HL-60/S4 treated with retinoic acid at 250 ng/mL for 4 days and 3 days (cell line): ENCODE measurements around the gene EHMT2.
"Not testable (repeated sequence)": the region's sequence is repeated elsewhere in the genome, so short reads cannot be mapped to it uniquely, and the experiment has no call there.

Source experiments
- in situ Hi-C: fragments of 300-500 bp; cut with MboI; formaldehyde crosslinking; loops from 2 replicates; pipeline ENCODE4 v1.7.0; 2022; ENCODE audit warnings: low sequenced_read_pairs

The EHMT2 gene

GRCh38 chr6:31897612-31898382, at the start of gene EHMT2:
EHMT2 (minus strand) TSS chr6:31897698; CDS start chr6:31897677, 21 bp downstream.
- in situ Hi-C loops, result no loop called here

- in situ Hi-C loops, result no loop called here
Measured at GRCh38 chr6:31947070-31947675, 49.7 kb upstream of the EHMT2 start.

GRCh38 chr6:31946370-31946885, 48.9 kb upstream of the EHMT2 start:
- in situ Hi-C loops, result no loop called here

- in situ Hi-C loops, result no loop called here
Measured at GRCh38 chr6:31945507-31946369, 48.2 kb upstream of the EHMT2 start, which contains the start of gene CFB. CFB (plus strand) TSS chr6:31946095; CDS start chr6:31946222, 127 bp downstream.

GRCh38 chr6:31945154-31945506, 47.6 kb upstream of the EHMT2 start:
- in situ Hi-C loops, result no loop called here

GRCh38 chr6:31943742-31944141, 46.2 kb upstream of the EHMT2 start:
- in situ Hi-C loops, result no loop called here

- in situ Hi-C loops, result no loop called here
Measured at GRCh38 chr6:31940256-31940664, 42.8 kb upstream of the EHMT2 start.

- in situ Hi-C loops, result no loop called here
Measured at GRCh38 chr6:31935823-31936222, 38.3 kb upstream of the EHMT2 start.

GRCh38 chr6:31935021-31935420, 37.5 kb upstream of the EHMT2 start:
- in situ Hi-C loops, result no loop called here

GRCh38 chr6:31933537-31933936, 36.0 kb upstream of the EHMT2 start:
- in situ Hi-C loops, result no loop called here

- in situ Hi-C loops, result not testable (repeated sequence)
Measured at GRCh38 chr6:31932137-31932536, 34.6 kb upstream of the EHMT2 start.

- in situ Hi-C loops, result no loop called here
Measured at GRCh38 chr6:31930962-31931361, 33.5 kb upstream of the EHMT2 start.

GRCh38 chr6:31928672-31928939, 31.1 kb upstream of the EHMT2 start:
- in situ Hi-C loops, result no loop called here

- in situ Hi-C loops, result no loop called here
Measured at GRCh38 chr6:31927863-31928671, 30.6 kb upstream of the EHMT2 start.

- in situ Hi-C loops, result no loop called here
Measured at GRCh38 chr6:31927242-31927862, 29.9 kb upstream of the EHMT2 start, which contains the start of gene C2. C2 (plus strand) TSS chr6:31927717; CDS start chr6:31927753, 36 bp downstream.

GRCh38 chr6:31922942-31923341, 25.4 kb upstream of the EHMT2 start:
- in situ Hi-C loops, result no loop called here

- in situ Hi-C loops, result no loop called here
Measured at GRCh38 chr6:31920811-31921210, 23.3 kb upstream of the EHMT2 start.

GRCh38 chr6:31919624-31920303, 22.3 kb upstream of the EHMT2 start:
- in situ Hi-C loops, result no loop called here

- in situ Hi-C loops, result no loop called here
Measured at GRCh38 chr6:31918069-31918720, 20.7 kb upstream of the EHMT2 start.
